Measurements from ENCODE around the gene SNRPA1.
A peak's percentile ranks its signal among the peaks of the same experiment; 100 is the strongest.

The SNRPA1 gene

GRCh38 chr15:101286471-101287114 is 8.5 kb downstream of the SNRPA1 start:
- DNase-seq (ENCODE audit: insufficient read length): no peak
- no peak for TF ChIP-seq POLR2AphosphoS5 (IDR thresholded peaks at IDR 0.05; ENCODE audit: low read depth, low read length)
- no peak for TF ChIP-seq TAF1 (IDR thresholded peaks at IDR 0.05; ENCODE audit: borderline replicate concordance, low read depth, low read length)
- TF ChIP-seq POLR2A (IDR thresholded peaks at IDR 0.05; ENCODE audit: low read depth, low read length): no peak
- no peak for FAIRE-seq

GRCh38 chr15:101283931-101284330 is 11.1 kb downstream of the SNRPA1 start:
- FAIRE-seq (no peak), DNase-seq (ENCODE audit: insufficient read length) (no peak)
- no peak for TF ChIP-seq TAF1 (IDR thresholded peaks at IDR 0.05; ENCODE audit: borderline replicate concordance, low read depth, low read length)
- no peak for TF ChIP-seq POLR2A (IDR thresholded peaks at IDR 0.05; ENCODE audit: low read depth, low read length)
- no peak for TF ChIP-seq POLR2AphosphoS5 (IDR thresholded peaks at IDR 0.05; ENCODE audit: low read depth, low read length)

- no peak for DNase-seq (ENCODE audit: insufficient read length)
- FAIRE-seq: no peak
- no peak for TF ChIP-seq TAF1 (IDR thresholded peaks at IDR 0.05; ENCODE audit: borderline replicate concordance, low read depth, low read length)
- 0 out of 2 replicates have a peak, but pooled peaks have one; percentile 22 for TF ChIP-seq POLR2AphosphoS5 (IDR thresholded peaks at IDR 0.05; ENCODE audit: low read depth, low read length)
- peak; percentile 10; the same call in 1 of the 2 replicates for TF ChIP-seq POLR2A (IDR thresholded peaks at IDR 0.05; ENCODE audit: low read depth, low read length)
Observed at GRCh38 chr15:101280007-101280406, 15.0 kb downstream of the SNRPA1 start.

GRCh38 chr15:101277943-101278564 is 17.0 kb downstream of the SNRPA1 start:
- no peak for TF ChIP-seq POLR2A (IDR thresholded peaks at IDR 0.05; ENCODE audit: low read depth, low read length)
- no peak for TF ChIP-seq POLR2AphosphoS5 (IDR thresholded peaks at IDR 0.05; ENCODE audit: low read depth, low read length)
- TF ChIP-seq TAF1 (IDR thresholded peaks at IDR 0.05; ENCODE audit: borderline replicate concordance, low read depth, low read length): no peak
- no peak for FAIRE-seq
- no peak for DNase-seq (ENCODE audit: insufficient read length)

- no peak for TF ChIP-seq POLR2AphosphoS5 (IDR thresholded peaks at IDR 0.05; ENCODE audit: low read depth, low read length)
- peak; percentile 53; the same call in 1 of the 2 replicates for TF ChIP-seq POLR2A (IDR thresholded peaks at IDR 0.05; ENCODE audit: low read depth, low read length)
- peak; percentile 85 for DNase-seq (ENCODE audit: insufficient read length)
- FAIRE-seq: peak; percentile 99
Observed at GRCh38 chr15:101277038-101277822, 17.8 kb downstream of the SNRPA1 start, which contains the start of gene SELENOS. Gene SELENOS, minus strand, starts transcription at chr15:101277485. Its CDS starts 68 bp downstream, at chr15:101277417.

- DNase-seq (ENCODE audit: insufficient read length) (no peak), FAIRE-seq (peak; percentile 42)
- no peak for TF ChIP-seq POLR2AphosphoS5 (IDR thresholded peaks at IDR 0.05; ENCODE audit: low read depth, low read length)
- no peak for TF ChIP-seq POLR2A (IDR thresholded peaks at IDR 0.05; ENCODE audit: low read depth, low read length)
- TF ChIP-seq TAF1 (IDR thresholded peaks at IDR 0.05; ENCODE audit: borderline replicate concordance, low read depth, low read length): no peak
Observed at GRCh38 chr15:101276501-101277037, 18.5 kb downstream of the SNRPA1 start.

- no peak for DNase-seq (ENCODE audit: insufficient read length)
- TF ChIP-seq POLR2A (IDR thresholded peaks at IDR 0.05; ENCODE audit: low read depth, low read length) (no peak), TAF1 (IDR thresholded peaks at IDR 0.05; ENCODE audit: borderline replicate concordance, low read depth, low read length) (no peak), POLR2AphosphoS5 (IDR thresholded peaks at IDR 0.05; ENCODE audit: low read depth, low read length) (no peak)
- FAIRE-seq: peak; percentile 5
Observed at GRCh38 chr15:101275018-101275417, 20.0 kb downstream of the SNRPA1 start.

- DNase-seq (ENCODE audit: insufficient read length): no peak
- TF ChIP-seq POLR2AphosphoS5 (IDR thresholded peaks at IDR 0.05; ENCODE audit: low read depth, low read length) (no peak), TAF1 (IDR thresholded peaks at IDR 0.05; ENCODE audit: borderline replicate concordance, low read depth, low read length) (no peak), POLR2A (IDR thresholded peaks at IDR 0.05; ENCODE audit: low read depth, low read length) (no peak)
- FAIRE-seq: no peak
Observed at GRCh38 chr15:101273534-101273933, 21.5 kb downstream of the SNRPA1 start.

GRCh38 chr15:101272584-101272983 is 22.5 kb downstream of the SNRPA1 start:
- DNase-seq (ENCODE audit: insufficient read length): no peak
- FAIRE-seq: no peak
- TF ChIP-seq POLR2AphosphoS5 (IDR thresholded peaks at IDR 0.05; ENCODE audit: low read depth, low read length) (no peak), POLR2A (IDR thresholded peaks at IDR 0.05; ENCODE audit: low read depth, low read length) (no peak), TAF1 (IDR thresholded peaks at IDR 0.05; ENCODE audit: borderline replicate concordance, low read depth, low read length) (no peak)

- FAIRE-seq: no peak
- TF ChIP-seq POLR2AphosphoS5 (IDR thresholded peaks at IDR 0.05; ENCODE audit: low read depth, low read length) (peak; percentile 27; the same call in 1 of the 2 replicates), POLR2A (IDR thresholded peaks at IDR 0.05; ENCODE audit: low read depth, low read length) (no peak; the same call in none of the 2 replicates)
Observed at GRCh38 chr15:101269479-101270223, 25.4 kb downstream of the SNRPA1 start.

More at GRCh38 chr15:101269479-101270223, 25.4 kb downstream of the SNRPA1 start:
- DNase-seq (ENCODE audit: insufficient read length): no peak
